GM23248 (cell line): ENCODE results near the gene NRP1.

Experiments used
- EZH2 ChIP-seq: fragments of 200-600 bp; sonication (generic); IDR thresholded peaks from 2 replicates; pipeline ENCODE4 v1.6.1; 2018; ENCODE audit warnings: antibody characterized with exemption, mild to moderate bottlenecking; ENCODE audit not compliant: insufficient read depth, poor library complexity, severe bottlenecking
- EZH2phosphoT487 ChIP-seq: fragments of 200-600 bp; sonication (generic); IDR thresholded peaks from 2 replicates; pipeline ENCODE4 v1.6.1; 2018; ENCODE audit warnings: antibody characterized with exemption, moderate library complexity, mild to moderate bottlenecking, low read depth; ENCODE audit not compliant: insufficient read depth

DNA sequence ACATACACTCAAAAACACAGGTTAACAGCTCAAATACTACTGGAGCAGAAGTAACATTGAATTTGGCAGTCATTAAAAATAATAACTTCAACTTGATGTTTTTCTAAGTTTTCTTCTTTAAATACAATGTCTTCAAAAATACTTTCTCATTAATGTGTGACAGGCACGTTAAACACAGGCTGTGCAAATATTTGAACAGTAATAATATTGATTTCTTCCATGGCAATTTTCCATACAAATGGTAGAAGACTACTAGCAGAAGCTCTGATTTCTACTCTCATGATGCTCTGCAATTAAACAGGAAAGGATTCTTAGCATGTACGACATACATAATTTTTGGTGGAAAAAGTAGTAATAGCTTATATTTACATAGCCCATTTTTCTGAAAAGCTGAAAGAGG lies 47.4 kb downstream of the NRP1 start:
- TF ChIP-seq EZH2 (no peak), EZH2phosphoT487 (no peak)
